HG02678 (cell line): ENCODE results near the gene GDPGP1.

ENCODE experiments used
- ATAC-seq: cut with Tn5 transposase; IDR thresholded peaks from one replicate; pipeline ENCODE4 v1.9.1; 2021; ENCODE audit warnings: mild to moderate bottlenecking, moderate library complexity; ENCODE audit not compliant: unreplicated experiment

Gene GDPGP1

DNA sequence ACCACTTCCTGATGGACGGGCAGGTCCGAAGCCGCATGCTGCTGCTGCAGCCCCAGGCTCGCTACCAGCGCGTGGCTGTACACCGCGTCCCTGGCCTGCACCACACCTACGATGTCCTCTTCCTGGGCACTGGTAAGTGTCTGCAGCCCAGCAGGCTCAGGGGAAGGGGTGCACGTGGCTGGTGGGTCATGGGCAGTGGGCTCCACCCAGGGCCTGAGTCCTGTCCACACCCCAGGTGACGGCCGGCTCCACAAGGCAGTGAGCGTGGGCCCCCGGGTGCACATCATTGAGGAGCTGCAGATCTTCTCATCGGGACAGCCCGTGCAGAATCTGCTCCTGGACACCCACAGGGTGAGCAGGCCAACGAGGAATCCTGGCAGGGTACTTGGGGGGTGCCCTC, 9.0 kb upstream of the GDPGP1 start:
- ATAC-seq: no peak

- ATAC-seq: no peak
These were observed 8.3 kb upstream of the GDPGP1 start for GRCh38 chr15:90225504-90226234.

DNA sequence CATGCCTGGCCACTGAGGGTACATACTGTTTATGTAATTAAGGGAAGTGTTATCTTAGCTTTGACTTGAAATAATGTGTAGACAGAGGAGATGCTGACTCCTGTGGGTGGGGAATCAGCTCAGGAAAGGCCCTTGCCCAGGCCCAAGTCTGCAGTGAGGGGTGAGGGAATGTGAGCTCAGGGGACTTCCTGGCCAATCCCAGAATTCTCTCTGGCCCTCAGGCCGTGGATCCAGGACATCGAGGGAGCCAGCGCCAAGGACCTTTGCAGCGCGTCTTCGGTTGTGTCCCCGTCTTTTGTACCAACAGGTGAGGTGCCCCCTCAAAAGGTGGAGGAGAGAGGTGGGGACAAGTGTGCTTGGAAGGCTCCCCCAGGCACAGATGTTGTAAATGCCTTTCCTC, 6.7 kb upstream of the GDPGP1 start:
- no peak for ATAC-seq

DNA sequence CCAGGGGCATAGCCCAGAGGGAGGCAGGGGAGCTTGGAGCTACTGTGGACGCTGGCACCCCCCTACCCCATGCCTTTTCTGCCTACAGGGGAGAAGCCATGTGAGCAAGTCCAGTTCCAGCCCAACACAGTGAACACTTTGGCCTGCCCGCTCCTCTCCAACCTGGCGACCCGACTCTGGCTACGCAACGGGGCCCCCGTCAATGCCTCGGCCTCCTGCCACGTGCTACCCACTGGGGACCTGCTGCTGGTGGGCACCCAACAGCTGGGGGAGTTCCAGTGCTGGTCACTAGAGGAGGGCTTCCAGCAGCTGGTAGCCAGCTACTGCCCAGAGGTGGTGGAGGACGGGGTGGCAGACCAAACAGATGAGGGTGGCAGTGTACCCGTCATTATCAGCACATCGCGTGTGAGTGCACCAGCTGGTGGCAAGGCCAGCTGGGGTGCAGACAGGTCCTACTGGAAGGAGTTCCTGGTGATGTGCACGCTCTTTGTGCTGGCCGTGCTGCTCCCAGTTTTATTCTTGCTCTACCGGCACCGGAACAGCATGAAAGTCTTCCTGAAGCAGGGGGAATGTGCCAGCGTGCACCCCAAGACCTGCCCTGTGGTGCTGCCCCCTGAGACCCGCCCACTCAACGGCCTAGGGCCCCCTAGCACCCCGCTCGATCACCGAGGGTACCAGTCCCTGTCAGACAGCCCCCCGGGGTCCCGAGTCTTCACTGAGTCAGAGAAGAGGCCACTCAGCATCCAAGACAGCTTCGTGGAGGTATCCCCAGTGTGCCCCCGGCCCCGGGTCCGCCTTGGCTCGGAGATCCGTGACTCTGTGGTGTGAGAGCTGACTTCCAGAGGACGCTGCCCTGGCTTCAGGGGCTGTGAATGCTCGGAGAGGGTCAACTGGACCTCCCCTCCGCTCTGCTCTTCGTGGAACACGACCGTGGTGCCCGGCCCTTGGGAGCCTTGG, 5.9 kb upstream of the GDPGP1 start:
- no peak for ATAC-seq

GRCh38 chr15:90228960-90229359, 5.0 kb upstream of the GDPGP1 start:
- ATAC-seq: no peak

GRCh38 chr15:90230071-90230494, 3.9 kb upstream of the GDPGP1 start:
- no peak for ATAC-seq

DNA sequence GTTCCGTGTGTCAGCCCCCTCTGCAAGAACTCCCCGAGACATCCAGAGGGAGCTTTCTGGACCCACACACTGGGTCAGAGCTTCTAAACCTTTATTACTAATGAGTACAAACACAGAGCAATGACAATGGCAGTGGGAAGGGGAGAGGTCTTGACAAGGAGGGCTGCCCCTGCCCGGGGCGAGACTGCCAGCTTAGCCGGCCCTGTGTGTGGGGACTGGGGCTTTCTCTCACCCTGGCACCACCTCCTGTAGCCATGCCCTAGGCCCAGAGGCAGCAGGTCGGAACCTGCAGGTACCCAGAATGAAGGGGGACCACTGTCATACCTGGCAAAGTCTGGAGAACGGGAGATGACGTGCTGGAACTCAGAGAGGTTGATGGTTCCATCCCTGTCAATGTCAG, 3.4 kb upstream of the GDPGP1 start:
- ATAC-seq: no peak

DNA sequence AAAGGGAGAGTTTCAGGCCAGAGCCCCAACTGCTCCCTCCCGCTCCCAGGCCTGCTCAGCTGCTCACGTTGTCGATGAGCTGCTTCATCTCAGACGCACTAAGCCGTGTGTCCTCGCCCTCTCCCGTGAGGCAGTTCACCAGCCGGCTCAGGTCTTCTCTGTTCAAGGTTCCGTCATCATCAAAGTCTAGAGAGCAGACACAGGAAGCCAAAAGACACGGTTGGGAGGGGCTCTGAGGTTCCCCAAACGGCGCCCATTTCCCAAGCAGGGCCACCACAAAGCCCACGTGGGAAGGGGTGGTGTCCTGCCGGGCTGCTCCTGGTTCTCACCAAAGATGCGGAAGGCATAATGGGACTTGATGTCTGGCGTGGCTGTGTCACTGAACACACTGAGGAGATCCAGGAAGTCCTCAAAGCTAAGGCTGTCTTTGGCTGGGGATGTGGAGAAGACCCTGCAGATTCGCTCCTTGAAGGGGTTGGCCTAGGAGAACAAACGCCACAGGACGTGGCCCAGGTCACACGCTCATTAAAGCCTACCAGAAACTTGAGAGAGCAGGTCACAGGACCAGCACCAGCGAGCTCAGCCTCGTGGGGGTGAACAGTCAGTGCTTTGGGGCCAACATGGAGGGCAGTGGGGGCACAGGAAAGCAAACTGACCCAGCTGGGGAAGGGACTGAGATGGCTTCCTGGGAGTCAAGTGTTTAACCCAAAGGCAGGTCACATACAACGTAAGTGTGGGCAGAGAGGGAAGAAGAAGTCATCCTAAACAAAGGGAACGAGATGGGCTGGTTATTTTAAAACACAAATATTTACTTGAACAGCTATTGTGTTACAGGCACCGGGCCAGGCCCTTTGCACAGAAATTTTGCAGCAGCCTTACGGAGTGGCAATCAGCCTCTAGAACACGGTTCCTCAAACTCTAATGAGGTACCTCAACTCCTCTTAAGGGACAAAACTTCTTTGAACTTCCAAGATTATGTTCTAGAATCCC, 2.7 kb upstream of the GDPGP1 start:
- no peak for ATAC-seq

DNA sequence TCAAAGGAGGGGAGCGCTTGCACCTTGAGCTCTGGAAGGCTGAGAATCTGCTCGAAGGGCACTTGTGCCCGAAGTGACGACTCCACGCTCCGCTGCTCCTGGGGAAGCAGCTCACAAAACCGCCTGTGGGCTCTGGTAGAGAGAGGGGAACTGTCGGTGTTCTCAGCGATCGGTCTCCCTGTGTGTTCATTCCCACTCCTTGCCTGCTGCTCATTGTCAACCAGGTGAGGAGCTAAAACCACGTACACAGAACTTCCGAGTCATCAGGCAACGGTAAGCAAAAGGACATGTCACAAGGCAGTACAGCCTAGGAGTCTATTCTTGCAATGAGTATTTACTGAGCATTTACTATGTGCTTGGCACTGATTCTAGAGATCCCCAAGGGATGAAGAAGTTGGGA, 1.8 kb upstream of the GDPGP1 start:
- ATAC-seq: no peak

DNA sequence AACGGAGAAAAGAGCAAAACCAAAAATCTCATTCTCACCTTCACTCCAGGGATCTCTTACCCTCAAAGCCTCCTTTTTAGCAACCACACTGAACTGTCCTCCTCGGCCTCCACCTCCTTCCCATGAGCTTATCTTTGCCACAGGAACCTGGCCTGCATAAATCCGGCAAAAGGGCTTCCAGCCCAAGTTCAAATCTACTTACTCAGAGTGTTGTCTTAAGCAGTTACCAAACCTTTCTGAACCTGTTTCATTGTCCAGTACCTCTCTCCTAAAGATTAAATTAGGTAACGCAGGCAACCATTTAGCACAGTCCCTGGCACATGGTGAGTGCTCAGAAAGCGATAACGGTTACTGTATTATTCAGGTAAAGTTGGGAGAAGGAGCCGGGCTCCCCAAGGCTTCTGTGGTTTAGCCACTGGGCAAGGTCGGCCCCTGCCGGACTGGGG, 1.0 kb upstream of the GDPGP1 start:
- no peak for ATAC-seq

GRCh38 chr15:90233387-90234095, 468 bp upstream of the GDPGP1 start, which contains the start of gene CIB1:
TSS of gene CIB1 (minus strand) at chr15:90233941. CDS start at chr15:90233885, 56 bp downstream.
- ATAC-seq: peak; percentile 90

- ATAC-seq: no peak
These were observed 5.4 kb downstream of the GDPGP1 start for GRCh38 chr15:90239371-90239770.

DNA sequence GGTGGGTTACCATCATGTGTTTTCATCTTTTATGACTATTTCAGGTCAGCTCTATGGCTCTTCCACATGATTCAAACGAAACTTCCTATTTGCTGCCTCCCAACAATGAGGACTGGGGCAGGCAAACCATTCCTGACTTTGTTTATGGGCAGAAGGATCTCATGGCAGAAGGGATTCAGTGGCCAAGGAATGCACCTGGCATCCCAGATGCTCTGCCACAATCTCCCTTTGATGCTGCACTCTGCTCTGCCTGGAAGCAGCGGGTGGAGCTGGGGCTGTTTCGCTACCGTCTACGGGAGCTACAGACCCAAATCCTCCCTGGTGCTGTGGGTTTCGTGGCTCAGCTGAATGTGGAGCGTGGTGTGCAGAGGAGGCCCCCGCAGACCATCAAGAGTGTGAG, 6.8 kb downstream of the GDPGP1 start:
- ATAC-seq: no peak

- ATAC-seq: no peak
These were observed 7.6 kb downstream of the GDPGP1 start for GRCh38 chr15:90241343-90242192.

DNA sequence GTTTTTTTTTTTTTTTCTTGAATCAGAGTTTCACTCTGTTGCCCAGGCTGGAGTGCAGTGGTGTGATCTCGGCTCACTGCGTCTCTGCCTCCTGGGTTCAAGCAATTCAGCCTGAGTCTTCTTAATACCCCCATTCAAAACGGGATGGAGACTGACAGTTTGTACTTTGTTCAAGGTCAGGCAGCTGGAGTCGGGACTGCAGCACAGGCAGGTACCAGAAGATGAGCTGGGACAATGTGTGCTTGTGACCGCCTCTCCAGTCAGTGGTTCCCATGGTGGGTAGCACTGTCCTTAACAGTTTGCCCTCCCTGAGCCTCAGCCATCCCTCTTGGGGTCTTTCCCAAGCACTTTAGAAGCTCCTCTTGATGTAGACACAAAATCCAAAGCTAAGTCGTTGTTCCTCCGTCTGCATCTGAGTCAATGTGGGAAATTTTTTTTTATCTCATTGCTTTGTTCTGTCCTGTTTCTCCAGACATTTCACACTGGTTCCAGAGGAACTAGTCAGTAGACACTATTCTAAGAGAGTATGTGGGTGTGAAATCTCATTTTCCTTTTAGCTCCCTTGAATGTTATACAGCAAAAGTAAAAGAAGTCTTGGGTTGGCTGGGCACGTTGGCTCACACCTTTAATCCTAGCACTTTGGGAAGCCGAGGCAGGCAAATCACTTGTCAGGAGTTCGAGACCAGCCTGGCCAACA, 10.1 kb downstream of the GDPGP1 start:
- no peak for ATAC-seq

- ATAC-seq: no peak
These were observed 14.8 kb downstream of the GDPGP1 start for GRCh38 chr15:90248789-90249202.

- peak; percentile 74 for ATAC-seq
These were observed 15.3 kb downstream of the GDPGP1 start, which contains the start of gene TTLL13 for GRCh38 chr15:90249203-90249863. TSS of gene TTLL13 (plus strand) at chr15:90249556. CDS start at chr15:90250631, 1,075 bp downstream.

DNA sequence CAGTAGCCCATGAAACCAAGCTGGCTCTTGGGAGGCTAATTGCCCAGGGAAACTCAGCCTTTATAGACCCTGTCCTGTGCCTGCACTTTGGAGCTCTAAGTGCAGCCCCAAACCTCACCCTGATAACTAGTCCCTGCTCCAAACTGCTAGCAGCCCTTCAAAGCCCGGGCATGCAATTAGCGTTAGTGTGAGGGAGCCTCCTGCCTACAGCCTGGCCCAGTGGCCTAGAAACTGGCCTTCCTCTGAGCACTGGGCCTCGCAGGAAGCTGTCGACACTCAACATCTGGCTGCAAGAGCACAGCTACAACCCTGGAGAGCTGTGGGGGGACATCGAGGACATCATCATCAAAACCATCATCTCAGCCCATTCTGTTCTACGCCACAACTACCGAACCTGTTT, 23.8 kb downstream of the GDPGP1 start:
- no peak for ATAC-seq
